Measurements from ENCODE around the gene GATA2. TPM values are rescaled to one million over a fixed set of nuclear protein-coding genes. Genes with fewer than 3 reads are reported as not detected.

GATA2 gene
- total and polyA plus RNA-seq, 2 of the 13 experiments (the other 11 are each of a cell fraction or from before 2014, with no cell fraction given): 3.5 to 6.2 TPM

- TF ChIP-seq, protein P1, sequence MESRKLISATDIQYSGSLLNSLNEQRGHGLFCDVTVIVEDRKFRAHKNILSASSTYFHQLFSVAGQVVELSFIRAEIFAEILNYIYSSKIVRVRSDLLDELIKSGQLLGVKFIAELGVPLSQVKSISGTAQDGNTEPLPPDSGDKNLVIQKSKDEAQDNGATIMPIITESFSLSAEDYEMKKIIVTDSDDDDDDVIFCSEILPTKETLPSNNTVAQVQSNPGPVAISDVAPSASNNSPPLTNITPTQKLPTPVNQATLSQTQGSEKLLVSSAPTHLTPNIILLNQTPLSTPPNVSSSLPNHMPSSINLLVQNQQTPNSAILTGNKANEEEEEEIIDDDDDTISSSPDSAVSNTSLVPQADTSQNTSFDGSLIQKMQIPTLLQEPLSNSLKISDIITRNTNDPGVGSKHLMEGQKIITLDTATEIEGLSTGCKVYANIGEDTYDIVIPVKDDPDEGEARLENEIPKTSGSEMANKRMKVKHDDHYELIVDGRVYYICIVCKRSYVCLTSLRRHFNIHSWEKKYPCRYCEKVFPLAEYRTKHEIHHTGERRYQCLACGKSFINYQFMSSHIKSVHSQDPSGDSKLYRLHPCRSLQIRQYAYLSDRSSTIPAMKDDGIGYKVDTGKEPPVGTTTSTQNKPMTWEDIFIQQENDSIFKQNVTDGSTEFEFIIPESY (CRISPR knock-in tag; IDR thresholded peaks at IDR 0.05): peak; percentile 77; the same call in 1 of the 2 replicates
- TF ChIP-seq STAG1 (CRISPR knock-in tag; IDR thresholded peaks at IDR 0.05) (peak; percentile 69), KDM2A (CRISPR knock-in tag; IDR thresholded peaks at IDR 0.05; ENCODE audit: borderline replicate concordance, low read depth) (peak; percentile 39; the same call in 1 of the 2 replicates), ZNF687 (CRISPR knock-in tag; IDR thresholded peaks at IDR 0.05) (peak; percentile 73), ERF (CRISPR knock-in tag; IDR thresholded peaks at IDR 0.05) (0 out of 2 replicates have a peak, but pooled peaks have one; percentile 11), MYC (CRISPR knock-in tag; IDR thresholded peaks at IDR 0.05; ENCODE audit: borderline replicate concordance) (peak; percentile 52; the same call in 1 of the 2 replicates)
These were observed at the start of gene GATA2 (continued) for GRCh38 chr3:128492671-128493569.
